H1 (cell line): ENCODE results near the gene TBC1D2B. TPM values are rescaled to one million over a fixed set of nuclear protein-coding genes. Genes with fewer than 3 reads are reported as not detected.

Experiments
- ATF2 ChIP-seq: IDR thresholded peaks from 2 replicates; pipeline ENCODE4 v1.6.1; 2012; ENCODE audit warnings: low read length, inconsistent platforms
- CBX8 ChIP-seq: fragments of 300-800, 300-1000 bp; sonication (generic); IDR thresholded peaks from 2 replicates; pipeline ENCODE4 v1.7.1; 2016; ENCODE audit warnings: low read depth, low read length, borderline replicate concordance
- CHD7 ChIP-seq: fragments of 300-600 bp; sonication (generic); IDR thresholded peaks from 2 replicates; pipeline ENCODE4 v1.7.1; 2012; ENCODE audit warnings: low read length, moderate library complexity, mild to moderate bottlenecking, inconsistent platforms; ENCODE audit not compliant: insufficient replicate concordance
- EZH2 ChIP-seq: fragments of 200-600 bp; sonication (generic); IDR thresholded peaks from 2 replicates; pipeline ENCODE4 v1.7.1; 2012; ENCODE audit warnings: low read depth, mild to moderate bottlenecking, moderate library complexity, low read length, inconsistent platforms; ENCODE audit not compliant: severe bottlenecking
- PHF8 ChIP-seq: fragments of 200-600 bp; sonication (generic); conservative IDR thresholded peaks from 2 replicates; pipeline ENCODE4 v1.7.1; 2012; ENCODE audit warnings: low read depth, mild to moderate bottlenecking, inconsistent platforms, low read length, moderate library complexity
- RXRA ChIP-seq: IDR thresholded peaks from 2 replicates; pipeline ENCODE4 v1.6.1; 2011; ENCODE audit warnings: low read depth, mild to moderate bottlenecking, low read length, moderate library complexity; ENCODE audit not compliant: insufficient read depth
- SIX5 ChIP-seq: IDR thresholded peaks from 2 replicates; pipeline ENCODE4 v1.6.1; 2011; ENCODE audit warnings: mild to moderate bottlenecking, low read depth, low read length
- ZNF274 ChIP-seq: IDR thresholded peaks from 2 replicates; pipeline ENCODE4 v1.7.0; 2012; ENCODE audit warnings: low read length, borderline replicate concordance; ENCODE audit errors: extremely low read depth
- polyA plus RNA-seq, 7 experiments: library from polyadenylated mRNA; depleted of rRNA in 3 of 7; stranded (reverse) in 5 of 7; unstranded in 2 of 7; fragments of >200 nt in 5 of 7; fragments of 200-250 nt in 2 of 7; gene quantifications; 1 replicate in 5 of 7; 2 replicates in 1 of 7; 4 replicates in 1 of 7; pipeline versions ENCODE4 v1.2.1 to v1.2.3, GENCODE V29; 2011 to 2013; ENCODE audit warnings: missing spikeins in 2 of 7, mixed read lengths in 2 of 7
- total RNA-seq: library from RNA; stranded (reverse); fragmentation: NEBNext Ultra II Directional; extraction: Animal tissue kit (Norgen Biotek cat#: 25700); gene quantifications from 2 replicates; pipeline ENCODE4 v1.2.1, GENCODE V29; 2021

The TBC1D2B gene
- total and polyA plus RNA-seq, 2 of the 8 experiments (the other 6 are each of a cell fraction or from before 2014, with no cell fraction given) = 11.9 to 19.5 TPM

DNA sequence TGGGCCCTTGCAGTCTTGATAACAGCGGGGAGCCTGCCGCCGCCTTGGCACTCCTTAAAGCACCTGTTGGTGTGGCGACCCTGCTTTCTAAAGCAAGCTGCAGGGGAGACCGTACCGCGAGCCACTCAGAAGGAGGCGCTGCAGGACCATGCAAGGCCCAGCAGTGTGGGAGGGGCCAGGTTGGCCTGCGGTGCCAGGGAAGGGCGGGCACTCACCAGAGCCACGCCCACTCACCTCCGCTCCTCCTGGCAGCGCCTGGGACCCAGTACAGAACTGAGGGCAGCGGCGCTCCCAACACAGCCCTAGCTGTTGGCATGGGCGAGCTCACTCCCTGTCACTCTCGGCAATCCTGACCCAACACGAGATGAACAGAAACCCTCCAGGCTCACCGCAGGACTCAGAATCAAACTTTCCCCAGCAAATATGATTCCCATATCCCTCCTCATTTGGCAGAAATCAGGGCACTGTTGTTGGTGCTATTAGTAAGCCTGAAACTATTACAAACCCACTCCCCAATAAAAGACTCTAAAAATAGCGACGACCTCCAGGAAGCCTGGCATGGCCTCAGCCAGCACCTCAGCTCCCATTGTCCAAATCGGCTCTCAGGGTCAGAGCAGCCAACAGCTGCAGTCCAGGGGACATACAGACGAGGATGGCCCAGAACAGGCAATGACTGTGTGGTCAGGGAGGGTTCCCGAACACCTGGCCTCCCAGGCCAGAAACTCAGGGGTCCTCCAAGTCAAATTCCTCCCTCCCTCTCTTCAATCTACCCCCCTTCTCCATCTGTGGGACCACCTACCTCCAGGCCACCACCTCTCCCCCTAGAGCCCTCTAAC is 77.2 kb downstream of the TBC1D2B start (continued):
- no peak for TF ChIP-seq ATF2
- TF ChIP-seq EZH2 = no peak
- no peak for TF ChIP-seq PHF8
- TF ChIP-seq RXRA = no peak
- no peak for TF ChIP-seq CHD7
- TF ChIP-seq ZNF274 = no peak
- TF ChIP-seq SIX5 = no peak
- TF ChIP-seq CBX8 = no peak
